ENCODE measurements around the gene ARSB.
"Not testable (repeated sequence)": the region's sequence is repeated elsewhere in the genome, so short reads cannot be mapped to it uniquely, and the experiment has no call there.

The ARSB gene

GRCh38 chr5:78983601-78984438 lies 1.3 kb downstream of the ARSB start:
- Mint-ChIP-seq H3K9me3 (no peaks in the 10 kb centered on the region), H3K4me3 (peak overlapping the region; percentile 90), H3K27me3 (no peaks in the 10 kb centered on the region), H3K4me1 (ENCODE audit: low read depth) (peaks cover 47% of the 10 kb centered on the region), H3K27ac (peak overlapping the region; percentile 93), H3K36me3 (ENCODE audit: low read depth) (no peaks in the 10 kb centered on the region)
- intact Hi-C loops (cut with micrococcal nuclease): no loop called here

- intact Hi-C loops (cut with micrococcal nuclease); H3K36me3 Mint-ChIP-seq (ENCODE audit: low read depth); H3K27me3 Mint-ChIP-seq; H3K9me3 Mint-ChIP-seq: not testable (repeated sequence)
- Mint-ChIP-seq H3K4me3 (peak overlapping the region; percentile 90), H3K4me1 (ENCODE audit: low read depth) (peaks cover 47% of the 10 kb centered on the region), H3K27ac (peak overlapping the region; percentile 93)
Observed at GRCh38 chr5:78983194-78983593, 1.9 kb downstream of the ARSB start.

GRCh38 chr5:78979909-78980308 lies 5.2 kb downstream of the ARSB start:
- intact Hi-C loops (cut with micrococcal nuclease): no loop called here
- H3K36me3 Mint-ChIP-seq (ENCODE audit: low read depth): peaks cover 15% of the 10 kb centered on the region
- H3K4me1 Mint-ChIP-seq (ENCODE audit: low read depth): peaks cover 59% of the 10 kb centered on the region
- peaks cover 6% of the 10 kb centered on the region for H3K9me3 Mint-ChIP-seq
- no peak overlapping the region for H3K4me3 Mint-ChIP-seq
- no peaks in the 10 kb centered on the region for H3K27me3 Mint-ChIP-seq
- no peak overlapping the region for H3K27ac Mint-ChIP-seq

- Mint-ChIP-seq H3K27ac (no peak overlapping the region), H3K4me1 (ENCODE audit: low read depth) (peaks cover 66% of the 10 kb centered on the region)
Observed at GRCh38 chr5:78979117-78979742, 5.9 kb downstream of the ARSB start.

GRCh38 chr5:78975035-78975434 lies 10.1 kb downstream of the ARSB start:
- H3K4me1 Mint-ChIP-seq (ENCODE audit: low read depth): peaks cover 71% of the 10 kb centered on the region
- no peak overlapping the region for H3K27ac Mint-ChIP-seq
- H3K4me3 Mint-ChIP-seq: no peak overlapping the region
- no peaks in the 10 kb centered on the region for H3K27me3 Mint-ChIP-seq
- peaks cover 6% of the 10 kb centered on the region for H3K9me3 Mint-ChIP-seq
- intact Hi-C loops (cut with micrococcal nuclease): no loop called here
- peaks cover 15% of the 10 kb centered on the region for H3K36me3 Mint-ChIP-seq (ENCODE audit: low read depth)

More at GRCh38 chr5:78979117-78979742, 5.9 kb downstream of the ARSB start:
- H3K27me3 Mint-ChIP-seq: no peaks in the 10 kb centered on the region
- H3K4me3 Mint-ChIP-seq: no peak overlapping the region
- H3K36me3 Mint-ChIP-seq (ENCODE audit: low read depth): peaks cover 15% of the 10 kb centered on the region
- intact Hi-C loops (cut with micrococcal nuclease): no loop called here
- H3K9me3 Mint-ChIP-seq: peaks cover 6% of the 10 kb centered on the region

- Mint-ChIP-seq H3K27me3 (no peaks in the 10 kb centered on the region), H3K9me3 (peaks cover 6% of the 10 kb centered on the region), H3K36me3 (ENCODE audit: low read depth) (peaks cover 15% of the 10 kb centered on the region), H3K4me1 (ENCODE audit: low read depth) (peaks cover 67% of the 10 kb centered on the region), H3K4me3 (no peak overlapping the region), H3K27ac (no peak overlapping the region)
- intact Hi-C loops (cut with micrococcal nuclease): no loop called here
Observed at GRCh38 chr5:78974601-78975000, 10.5 kb downstream of the ARSB start.

GRCh38 chr5:78974011-78974410 lies 11.1 kb downstream of the ARSB start:
- intact Hi-C loops (cut with micrococcal nuclease): no loop called here
- H3K4me1 Mint-ChIP-seq (ENCODE audit: low read depth): peaks cover 61% of the 10 kb centered on the region
- H3K9me3 Mint-ChIP-seq: peaks cover 6% of the 10 kb centered on the region
- no peaks in the 10 kb centered on the region for H3K27me3 Mint-ChIP-seq
- H3K4me3 Mint-ChIP-seq: no peak overlapping the region
- peak overlapping the region; percentile 75 for H3K27ac Mint-ChIP-seq
- peaks cover 15% of the 10 kb centered on the region for H3K36me3 Mint-ChIP-seq (ENCODE audit: low read depth)

GRCh38 chr5:78972654-78973428 lies 12.3 kb downstream of the ARSB start:
- no peaks in the 10 kb centered on the region for H3K27me3 Mint-ChIP-seq
- peaks cover 26% of the 10 kb centered on the region for H3K36me3 Mint-ChIP-seq (ENCODE audit: low read depth)
- peak overlapping the region; percentile 75 for H3K27ac Mint-ChIP-seq
- H3K9me3 Mint-ChIP-seq: peaks cover 6% of the 10 kb centered on the region
- H3K4me1 Mint-ChIP-seq (ENCODE audit: low read depth): peaks cover 58% of the 10 kb centered on the region
- peak overlapping the region; percentile 68 for H3K4me3 Mint-ChIP-seq
- intact Hi-C loops (cut with micrococcal nuclease): no loop called here

GRCh38 chr5:78971998-78972397 lies 13.1 kb downstream of the ARSB start:
- Mint-ChIP-seq H3K4me1 (ENCODE audit: low read depth) (peaks cover 50% of the 10 kb centered on the region), H3K27me3 (no peaks in the 10 kb centered on the region), H3K9me3 (no peaks in the 10 kb centered on the region), H3K4me3 (no peak overlapping the region), H3K27ac (peak overlapping the region; percentile 75), H3K36me3 (ENCODE audit: low read depth) (peaks cover 28% of the 10 kb centered on the region)
- intact Hi-C loops (cut with micrococcal nuclease): no loop called here

GRCh38 chr5:78968781-78969180 lies 16.3 kb downstream of the ARSB start:
- no peak overlapping the region for H3K4me3 Mint-ChIP-seq
- no peaks in the 10 kb centered on the region for H3K9me3 Mint-ChIP-seq
- intact Hi-C loops (cut with micrococcal nuclease): loop anchor here (5.0 kb wide), 1 partner anchor 496 kb away; no protein-coding TSS in a partner anchor
- peaks cover 28% of the 10 kb centered on the region for H3K4me1 Mint-ChIP-seq (ENCODE audit: low read depth)
- no peaks in the 10 kb centered on the region for H3K27me3 Mint-ChIP-seq
- peaks cover 40% of the 10 kb centered on the region for H3K36me3 Mint-ChIP-seq (ENCODE audit: low read depth)
- H3K27ac Mint-ChIP-seq: no peak overlapping the region

GRCh38 chr5:78964889-78965288 lies 20.2 kb downstream of the ARSB start:
- Mint-ChIP-seq H3K9me3 (no peaks in the 10 kb centered on the region), H3K4me3 (no peak overlapping the region), H3K4me1 (ENCODE audit: low read depth) (no peaks in the 10 kb centered on the region), H3K36me3 (ENCODE audit: low read depth) (peaks cover 63% of the 10 kb centered on the region), H3K27me3 (no peaks in the 10 kb centered on the region), H3K27ac (no peak overlapping the region)
- intact Hi-C loops (cut with micrococcal nuclease): loop anchor here (2.0 to 5.0 kb wide), 2 partner anchors 66 to 493 kb away; no protein-coding TSS in a partner anchor

- Mint-ChIP-seq H3K4me1 (ENCODE audit: low read depth) (peaks cover 10% of the 10 kb centered on the region), H3K9me3 (no peaks in the 10 kb centered on the region), H3K27me3 (no peaks in the 10 kb centered on the region), H3K36me3 (ENCODE audit: low read depth) (peaks cover 62% of the 10 kb centered on the region), H3K4me3 (no peak overlapping the region), H3K27ac (no peak overlapping the region)
- intact Hi-C loops (cut with micrococcal nuclease): no loop called here
Observed at GRCh38 chr5:78961743-78962142, 23.4 kb downstream of the ARSB start.

- H3K27ac Mint-ChIP-seq: no peak overlapping the region
- H3K27me3 Mint-ChIP-seq: no peaks in the 10 kb centered on the region
- intact Hi-C loops (cut with micrococcal nuclease): no loop called here
Observed at GRCh38 chr5:78959767-78960166, 25.3 kb downstream of the ARSB start.

More at GRCh38 chr5:78959767-78960166, 25.3 kb downstream of the ARSB start:
- Mint-ChIP-seq H3K9me3 (no peaks in the 10 kb centered on the region), H3K4me1 (ENCODE audit: low read depth) (peaks cover 10% of the 10 kb centered on the region), H3K4me3 (no peak overlapping the region), H3K36me3 (ENCODE audit: low read depth) (peaks cover 72% of the 10 kb centered on the region)

Data from dendritic cell treated with granulocyte-macrophage colony-stimulating factor and Interleukin-4, amounts not matched to agents 40 ng/mL and 50 ng/mL, for 4 days (primary cell).